ENCODE data around the gene FAM117B. TPM values are rescaled to one million over a fixed set of nuclear protein-coding genes. Genes with fewer than 3 reads are reported as not detected.
"Not testable (repeated sequence)": the region's sequence is repeated elsewhere in the genome, so short reads cannot be mapped to it uniquely, and the experiment has no call there.

FAM117B gene
- total RNA-seq, 1 donor from 2014 or later = 2.7 TPM

DNA sequence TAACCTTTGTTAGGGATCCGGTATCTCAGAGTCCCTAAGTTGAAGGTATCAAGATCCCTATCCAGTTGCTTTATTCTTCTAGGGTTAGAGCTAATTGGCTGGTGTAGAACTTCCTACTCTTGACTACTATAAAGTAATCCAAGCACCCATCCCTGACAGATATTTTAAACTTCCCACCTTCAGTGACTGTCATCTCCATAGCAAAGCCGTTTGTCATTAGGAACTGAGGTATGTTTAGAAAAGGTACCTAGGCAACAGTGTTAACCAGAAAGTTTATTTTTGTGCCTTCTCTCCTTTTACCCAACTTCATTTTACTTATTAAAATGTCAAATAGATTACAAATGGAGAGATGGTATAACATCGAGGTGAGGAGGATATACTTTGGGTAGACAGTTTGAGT lies 4.5 kb downstream of the FAM117B start:
- DNase-seq = no peak

DNA sequence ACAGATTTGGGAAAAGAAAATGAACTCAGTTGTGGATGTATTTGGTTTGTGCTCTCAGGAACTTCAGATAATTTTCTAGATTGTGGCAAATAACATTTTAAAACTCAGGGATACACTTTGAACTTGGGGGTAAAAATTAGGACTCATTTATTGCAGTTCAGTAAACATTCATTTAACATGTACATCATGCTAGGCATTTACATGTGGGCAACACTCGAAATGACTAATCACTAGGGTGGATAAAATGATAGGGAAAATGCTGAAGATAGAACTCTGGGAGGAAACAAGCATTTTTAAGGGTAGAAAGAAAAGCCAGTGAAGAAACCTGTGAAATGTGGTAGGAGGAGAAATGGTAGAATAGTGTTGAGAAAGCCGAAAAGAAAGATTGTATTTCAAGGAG lies 7.8 kb downstream of the FAM117B start:
- DNase-seq = no peak

DNA sequence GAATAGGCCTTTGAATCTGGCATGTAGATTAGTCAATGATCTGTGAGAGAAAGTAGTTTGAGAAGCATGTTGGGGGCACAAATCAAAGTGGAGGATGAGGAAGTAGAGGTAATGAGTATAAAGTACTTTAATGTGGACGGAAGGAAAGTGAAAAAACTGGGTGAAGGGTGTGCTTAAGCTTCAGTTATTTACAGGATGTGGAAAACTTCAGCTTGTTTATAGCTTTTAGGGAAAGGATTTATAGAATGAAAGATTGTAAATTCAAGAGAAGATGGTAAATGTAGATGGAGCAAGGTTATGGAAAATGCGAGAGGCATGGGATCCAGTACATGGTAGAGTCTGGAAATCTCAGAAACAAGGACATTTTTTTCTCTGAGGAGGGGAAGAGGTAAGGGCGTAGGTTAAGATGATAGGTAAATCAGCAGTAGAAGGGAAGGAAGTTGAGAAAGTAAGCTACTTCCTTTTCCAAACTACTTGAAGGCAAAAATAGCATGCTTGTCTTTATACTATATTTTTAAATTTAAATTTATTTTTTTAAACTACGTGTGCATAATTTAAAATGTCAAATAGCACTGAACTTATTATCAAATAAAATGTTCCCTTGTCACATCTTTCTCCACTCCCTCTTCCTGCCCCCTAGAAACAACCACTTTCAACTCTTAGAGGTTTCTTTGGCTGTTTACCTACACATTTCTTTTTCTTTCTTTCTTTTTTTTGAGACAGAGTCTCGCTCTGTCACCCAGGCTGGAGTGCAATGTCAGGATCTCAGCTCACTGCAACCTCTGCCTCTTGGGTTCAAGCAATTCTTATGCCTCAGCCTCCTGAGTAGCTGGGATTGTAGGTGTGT lies 8.5 kb downstream of the FAM117B start:
- no peak for DNase-seq

DNA sequence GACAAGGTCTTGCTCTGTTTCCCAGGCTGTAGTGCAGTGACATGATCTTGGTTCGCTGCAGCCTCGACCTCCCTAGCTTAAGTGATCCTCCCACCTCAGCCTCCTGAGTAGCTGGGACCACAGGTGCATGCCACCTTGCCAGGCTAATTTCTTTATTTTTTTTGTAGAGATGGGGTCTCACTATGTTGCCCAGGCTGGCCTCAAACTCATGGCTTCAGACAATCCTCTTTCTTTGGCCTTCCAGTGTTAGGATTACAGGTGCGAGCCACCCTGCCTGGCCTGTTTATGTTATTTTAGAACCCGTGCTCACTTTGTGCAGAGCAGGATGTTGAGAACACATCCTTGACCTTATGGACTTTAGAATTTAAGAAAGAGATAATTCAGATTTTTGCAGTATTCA lies 17.4 kb downstream of the FAM117B start:
- DNase-seq = no peak

DNA sequence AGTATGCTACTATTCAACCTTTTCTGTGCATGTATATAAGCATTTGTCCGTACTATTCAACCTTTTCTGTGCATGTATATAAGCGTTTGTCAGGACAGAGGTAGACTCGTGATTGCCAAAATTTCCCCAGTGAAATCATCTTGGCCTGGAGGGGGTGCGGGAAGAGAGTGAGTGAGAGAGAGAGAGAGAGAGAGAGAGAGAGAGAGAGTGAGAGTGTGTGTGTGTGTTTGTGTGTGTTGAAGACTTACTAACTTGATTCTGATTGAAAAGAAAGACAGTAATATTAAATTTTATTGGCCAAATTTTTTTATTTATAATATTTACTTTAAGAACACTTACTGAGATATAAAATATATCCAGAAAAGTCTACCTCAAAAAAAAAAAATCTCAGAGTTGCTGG lies 19.1 kb downstream of the FAM117B start:
- no peak for DNase-seq

DNA sequence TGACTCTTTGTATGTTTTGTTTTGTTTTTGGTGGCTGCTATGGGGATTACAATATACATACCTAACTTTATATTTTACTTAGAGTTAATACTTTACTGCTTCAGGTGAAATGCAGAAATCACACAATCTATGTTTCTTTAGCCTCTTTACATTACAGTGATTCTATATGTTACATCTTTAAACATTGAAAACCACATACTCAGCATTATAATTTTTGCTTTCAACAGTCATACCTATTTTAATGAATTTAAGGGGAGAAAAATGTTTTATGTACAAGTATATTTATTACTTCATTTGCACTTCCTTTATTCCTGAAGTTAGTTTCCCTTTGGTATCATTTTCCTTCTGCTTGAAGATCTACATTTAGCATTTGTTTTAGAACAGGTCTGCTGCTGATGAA lies 23.1 kb downstream of the FAM117B start:
- DNase-seq = no peak

DNA sequence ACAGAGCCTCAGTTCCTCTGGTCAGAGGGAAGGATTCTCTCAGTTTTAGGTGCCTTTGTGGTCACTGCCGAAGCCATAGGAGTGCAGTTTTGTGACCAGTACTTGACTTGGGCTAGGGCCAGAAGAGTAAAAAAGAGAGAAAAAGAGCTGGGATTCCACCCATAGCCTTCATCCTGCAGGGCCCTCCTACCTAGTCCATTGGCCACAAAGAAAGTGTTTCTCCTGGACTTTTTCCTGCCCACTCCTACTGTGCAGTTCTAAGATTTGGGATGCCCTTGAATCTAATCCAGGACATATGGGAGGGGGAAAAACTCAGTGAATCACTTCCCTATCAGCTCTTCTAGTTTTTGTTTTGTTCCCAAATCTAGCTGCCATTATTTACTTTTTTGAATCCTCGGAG lies 26.0 kb downstream of the FAM117B start:
- no peak for DNase-seq

DNA sequence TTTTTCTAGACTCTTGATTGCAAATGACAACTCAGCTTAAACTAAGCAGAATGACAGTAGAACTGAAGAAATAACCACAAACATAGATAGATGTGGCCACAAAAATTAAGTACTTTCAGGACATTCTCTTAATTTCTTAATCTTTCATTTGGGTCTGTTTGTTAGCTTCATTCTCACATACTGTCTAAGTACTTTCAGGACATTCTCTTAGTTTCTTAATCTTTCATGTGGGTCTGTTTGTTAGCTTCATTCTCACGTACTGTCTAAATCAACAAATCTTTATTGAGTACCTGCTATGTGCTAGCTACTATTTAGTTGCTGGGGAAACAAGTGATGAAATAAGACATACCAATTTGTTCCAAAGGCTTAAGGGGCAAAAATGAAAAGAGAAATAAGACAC lies 35.1 kb downstream of the FAM117B start:
- DNase-seq = no peak

DNA sequence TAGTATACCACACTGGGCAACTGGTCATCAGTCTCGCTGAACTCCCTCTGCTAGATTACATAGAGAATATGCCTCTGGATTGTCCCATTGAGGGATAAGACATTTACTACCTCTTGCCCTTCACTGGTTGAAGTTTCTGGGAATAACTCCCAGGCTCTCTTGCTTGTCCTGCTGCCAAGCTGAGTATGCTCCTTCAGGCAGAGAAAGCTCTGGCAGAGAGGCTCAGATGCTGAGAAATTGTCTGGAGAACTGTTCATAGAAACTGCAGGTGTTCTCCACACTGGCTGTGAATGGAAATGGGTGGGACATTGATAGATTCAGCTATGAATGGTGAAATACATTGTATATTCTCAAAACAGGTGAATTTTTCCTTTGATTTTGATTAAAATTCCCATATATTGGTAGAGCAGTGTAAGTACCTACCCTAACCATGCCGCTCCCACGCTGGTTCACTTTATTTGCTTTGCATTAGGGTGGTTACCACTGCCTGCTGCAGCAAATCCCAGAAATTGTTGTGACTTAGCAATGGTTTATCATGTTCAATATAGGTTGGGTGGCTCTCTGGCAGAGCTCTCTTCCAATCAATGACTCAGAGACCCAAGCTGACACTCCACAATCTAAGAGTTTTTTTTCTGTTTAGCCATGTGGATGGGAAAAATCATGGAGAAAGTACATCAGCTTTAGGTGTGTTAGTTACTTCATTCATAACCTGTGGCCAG lies 36.7 kb downstream of the FAM117B start:
- no peak for DNase-seq

DNA sequence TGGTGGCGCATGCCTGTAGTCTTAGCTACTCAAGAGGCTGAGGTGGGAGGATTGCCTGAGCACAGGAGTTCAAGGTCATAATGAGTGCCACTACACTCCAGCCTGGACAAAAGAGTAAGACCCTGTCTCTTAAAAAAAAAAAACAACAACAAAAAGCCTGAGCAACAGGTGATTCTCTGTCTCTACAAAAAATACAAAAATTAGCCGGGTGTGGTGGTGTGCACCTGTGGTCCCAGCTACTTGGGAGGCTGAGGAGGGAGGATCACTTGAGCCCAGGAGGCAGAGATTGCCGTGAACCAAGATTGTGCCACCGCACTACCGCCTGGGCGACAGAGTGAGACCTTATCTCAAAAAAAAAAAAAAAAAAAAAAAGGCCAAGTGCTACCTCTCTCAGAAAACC lies 40.3 kb downstream of the FAM117B start:
- not testable (repeated sequence) for DNase-seq

DNA sequence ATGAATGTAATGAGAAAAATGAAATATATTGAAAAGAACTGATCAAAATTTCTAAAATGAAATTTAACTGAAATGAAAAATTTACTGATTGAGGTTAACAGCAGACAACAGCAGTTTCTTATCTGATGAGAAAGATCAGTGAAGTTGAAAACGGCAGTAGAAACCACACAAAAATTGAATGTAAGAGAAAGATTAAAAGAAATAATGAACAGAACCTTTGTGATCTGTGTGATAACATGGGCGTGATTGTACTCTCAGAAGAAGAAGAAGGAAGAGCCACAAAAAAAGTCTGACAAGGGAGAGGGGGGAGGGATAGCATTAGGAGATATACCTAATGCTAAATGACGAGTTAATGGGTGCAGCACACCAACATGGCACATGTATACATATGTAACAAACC lies 45.2 kb downstream of the FAM117B start:
- DNase-seq = no peak

DNA sequence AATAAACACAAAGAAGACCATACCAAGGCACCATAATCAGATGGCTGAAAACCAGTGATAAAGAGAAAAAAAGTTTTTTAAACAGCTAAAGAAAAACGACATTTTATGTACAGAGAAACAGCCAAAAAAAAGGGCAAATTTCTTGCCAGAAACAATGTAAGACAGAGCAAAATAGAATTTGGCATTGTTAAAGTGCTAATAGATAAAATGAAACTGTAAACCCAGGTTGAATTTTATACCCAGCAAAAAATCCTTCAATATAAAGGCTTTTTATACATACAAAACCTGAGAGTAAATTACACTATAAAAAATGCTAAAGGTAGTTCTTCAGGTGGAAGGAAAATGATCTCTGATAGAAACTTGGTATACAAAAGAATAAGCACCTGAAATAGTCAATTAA lies 45.7 kb downstream of the FAM117B start:
- no peak for DNase-seq

DNA sequence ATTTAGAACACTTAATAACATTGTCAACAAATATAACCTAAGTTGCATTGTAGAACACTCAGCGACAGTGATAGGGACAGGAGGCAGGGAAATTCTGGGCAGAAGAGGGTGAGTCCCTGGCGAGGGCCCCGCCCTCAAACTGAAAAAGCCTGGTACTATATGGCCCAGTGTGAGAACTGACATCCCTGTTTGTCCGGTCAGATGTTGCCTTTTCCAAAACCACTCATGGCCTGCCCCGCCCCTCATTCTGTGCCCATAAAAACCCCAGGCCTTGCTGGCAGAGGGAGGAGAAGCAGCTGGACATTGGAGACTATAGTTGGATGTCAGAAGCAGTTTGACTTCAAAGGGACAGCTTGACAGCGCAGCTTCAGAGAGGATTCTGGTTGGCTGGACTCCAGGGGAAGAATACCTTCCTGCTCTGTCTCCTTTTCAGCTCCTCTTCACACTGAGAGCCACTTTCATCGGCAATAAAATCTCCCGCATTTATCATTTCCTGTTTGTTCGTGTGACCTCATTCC lies 47.0 kb downstream of the FAM117B start:
- no peak for DNase-seq

DNA sequence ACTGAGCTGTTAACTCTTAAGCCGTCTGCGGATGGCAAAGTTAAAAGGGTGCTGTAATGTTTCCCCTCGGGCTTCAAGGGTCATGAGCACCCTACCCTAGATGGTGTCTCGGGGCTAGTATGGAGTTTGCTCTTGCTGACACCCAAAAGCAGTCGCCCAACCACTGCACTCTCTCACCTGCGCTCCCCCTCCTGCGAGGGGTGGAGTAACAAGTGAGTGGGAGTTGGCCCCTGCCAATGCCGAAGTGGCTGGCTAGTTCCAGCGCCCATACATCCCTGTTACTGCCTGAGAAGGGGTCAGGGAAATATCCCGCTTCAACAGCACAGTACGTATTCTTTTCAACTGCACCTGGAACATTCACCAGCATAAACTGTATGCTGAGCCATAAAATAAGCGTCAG lies 47.5 kb downstream of the FAM117B start:
- DNase-seq = no peak

DNA sequence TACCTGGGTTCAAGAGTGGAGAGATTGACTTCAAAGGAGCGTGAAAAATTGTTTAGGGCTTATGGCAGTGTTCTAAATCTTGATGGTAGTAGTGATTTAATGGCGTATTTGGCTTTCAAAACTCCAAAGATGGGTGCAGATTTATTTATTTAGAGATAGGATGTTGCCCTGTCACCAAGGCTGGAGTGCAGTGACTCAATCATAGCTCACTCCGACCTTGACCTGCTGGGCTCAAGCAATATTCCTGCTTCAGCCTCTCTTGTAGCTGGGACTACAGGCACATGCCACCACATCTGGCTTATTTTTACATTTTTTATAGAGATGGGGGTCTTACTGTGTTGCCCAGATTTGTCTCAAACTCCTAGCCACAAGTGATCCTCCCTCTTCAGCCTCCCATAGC lies 52.5 kb downstream of the FAM117B start:
- no peak for DNase-seq

DNA sequence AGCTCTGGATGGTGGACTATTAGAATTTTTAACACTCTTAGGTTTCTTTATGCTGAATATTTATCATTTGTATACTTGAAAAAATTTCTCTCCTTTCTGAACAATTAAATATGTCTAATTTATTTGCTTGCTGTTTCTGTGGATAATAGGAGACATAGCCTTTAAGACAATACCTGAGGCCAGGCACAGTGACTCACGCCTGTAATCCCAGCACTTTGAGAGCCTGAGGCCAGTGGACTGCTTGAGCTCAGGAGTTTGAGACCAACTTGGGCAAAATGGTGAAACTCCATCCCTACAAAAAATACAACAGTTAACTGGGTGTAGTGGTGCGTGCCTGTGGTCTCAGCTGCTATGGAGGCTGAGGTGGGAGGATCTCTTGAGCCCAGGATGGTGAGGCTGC lies 54.7 kb downstream of the FAM117B start:
- DNase-seq = no peak

DNA sequence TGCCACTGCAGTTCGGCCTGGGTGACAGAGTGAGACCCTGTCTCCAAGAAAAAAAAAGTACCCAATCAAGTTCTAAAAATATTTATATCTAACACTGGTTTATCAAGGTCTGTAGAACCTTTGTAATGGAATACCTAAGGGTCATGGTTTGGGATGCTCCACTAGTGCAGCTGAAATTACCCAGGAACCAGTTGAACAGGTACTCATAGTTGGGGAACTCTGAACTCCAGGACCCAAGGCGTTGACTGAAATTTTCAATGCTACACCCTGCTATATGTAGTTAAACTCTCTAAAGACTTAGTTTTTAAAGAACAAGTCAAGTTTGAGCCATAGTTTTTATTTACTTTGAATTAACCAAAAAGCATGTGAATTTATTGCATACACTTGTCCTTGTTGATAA lies 55.1 kb downstream of the FAM117B start:
- no peak for DNase-seq

DNA sequence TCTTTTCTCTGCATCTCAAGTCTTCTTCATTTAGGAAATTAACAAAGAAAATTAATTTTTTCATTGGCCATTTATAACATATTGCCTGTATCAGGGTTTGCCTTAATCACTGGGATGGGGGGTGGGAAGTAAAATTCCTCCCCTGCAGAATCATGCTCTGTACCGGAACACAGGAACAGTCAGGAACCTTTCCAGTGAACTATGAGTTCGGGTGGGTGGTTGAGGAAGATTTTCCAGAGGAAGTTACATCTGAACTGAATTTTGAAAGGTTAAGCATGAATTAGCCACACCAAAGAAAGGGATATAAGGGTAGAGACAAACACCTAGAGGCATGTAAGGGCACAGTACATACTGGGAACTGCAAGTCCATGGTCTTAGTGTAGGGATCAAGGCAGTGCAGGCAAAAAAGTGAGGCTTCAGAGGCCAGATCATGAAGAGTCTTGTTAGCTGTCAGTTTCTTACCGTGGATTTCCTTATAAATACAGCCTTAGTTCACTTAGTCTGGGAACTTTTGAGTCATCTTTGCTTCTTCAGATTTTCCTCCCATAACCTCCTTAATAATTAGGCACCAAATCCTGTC lies 55.6 kb downstream of the FAM117B start:
- DNase-seq = peak; percentile 29

DNA sequence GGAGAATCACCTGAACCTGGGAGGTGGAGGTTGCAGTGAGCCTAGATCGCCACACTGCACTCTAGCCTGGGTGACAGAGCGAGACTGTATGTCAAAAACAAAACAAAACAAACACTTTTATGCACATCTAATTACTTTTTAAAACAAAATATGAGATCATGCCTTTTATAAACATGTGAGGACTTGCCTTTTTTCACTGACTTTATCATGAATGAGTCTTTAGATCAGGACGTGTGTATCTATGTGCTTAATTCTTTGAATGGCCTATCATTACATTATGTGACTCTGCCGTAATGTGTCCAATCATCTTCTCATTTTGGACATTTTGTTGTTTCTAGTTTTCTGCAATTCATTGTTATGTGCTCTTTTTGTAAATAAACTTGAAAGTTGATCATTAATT lies 58.7 kb downstream of the FAM117B start:
- DNase-seq = no peak

DNA sequence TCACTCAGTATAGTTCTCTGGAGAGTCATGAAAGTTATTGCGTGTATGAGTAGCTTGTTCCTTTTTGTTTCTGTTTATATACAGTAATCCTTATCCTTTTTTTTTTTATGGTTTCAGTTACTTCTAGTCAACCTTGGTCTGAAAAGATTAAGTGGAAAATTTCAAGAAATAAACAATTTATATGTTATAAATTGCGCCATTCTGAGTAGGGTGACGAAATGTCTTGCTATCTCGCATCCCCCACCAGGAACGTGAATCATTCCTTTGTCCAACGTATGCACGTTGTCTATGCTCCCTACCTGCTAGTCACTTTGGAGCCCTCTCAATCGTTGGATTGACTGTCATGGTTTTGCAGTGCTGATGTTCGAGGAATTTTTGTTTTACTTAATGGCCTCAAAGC lies 60.4 kb downstream of the FAM117B start:
- no peak for DNase-seq

DNA sequence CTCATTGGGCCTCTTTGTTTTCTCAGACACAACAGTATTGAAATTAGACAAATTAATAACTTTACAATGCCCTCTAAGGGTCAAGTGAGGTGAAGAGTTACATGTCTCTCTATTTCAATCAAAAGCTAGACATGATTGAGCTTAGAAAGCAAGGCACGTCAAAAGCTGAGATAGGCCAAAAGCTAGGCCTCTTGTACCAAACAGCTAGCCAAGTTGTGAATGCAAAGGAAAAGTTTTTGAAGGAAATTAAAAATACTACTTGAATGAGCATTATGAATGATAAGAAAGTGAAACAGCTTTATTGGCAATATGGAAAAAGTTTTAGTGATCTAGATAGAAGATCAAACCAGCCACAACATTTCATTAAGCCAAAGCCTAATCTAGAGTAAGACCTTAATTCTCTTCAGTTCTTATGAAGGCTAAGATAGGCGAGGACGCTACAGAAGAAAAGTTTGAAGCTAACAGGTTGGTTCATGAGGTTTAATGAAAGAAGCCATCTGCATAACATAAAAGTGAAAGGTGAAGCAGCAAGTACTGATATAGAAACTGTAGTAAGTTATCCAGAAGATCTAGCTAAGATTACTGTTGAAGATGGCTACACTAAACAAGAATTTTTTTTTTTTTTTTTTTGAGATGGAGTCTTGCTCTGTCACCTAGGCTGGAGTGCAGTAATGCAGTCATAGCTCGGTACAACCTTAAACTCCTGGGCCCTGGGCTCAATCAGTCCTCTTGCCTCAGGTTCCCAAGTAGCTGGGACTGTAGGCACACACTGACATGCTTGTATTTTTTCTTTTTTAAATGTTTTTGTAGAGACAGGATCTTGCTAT lies 65.5 kb downstream of the FAM117B start:
- DNase-seq = no peak

DNA sequence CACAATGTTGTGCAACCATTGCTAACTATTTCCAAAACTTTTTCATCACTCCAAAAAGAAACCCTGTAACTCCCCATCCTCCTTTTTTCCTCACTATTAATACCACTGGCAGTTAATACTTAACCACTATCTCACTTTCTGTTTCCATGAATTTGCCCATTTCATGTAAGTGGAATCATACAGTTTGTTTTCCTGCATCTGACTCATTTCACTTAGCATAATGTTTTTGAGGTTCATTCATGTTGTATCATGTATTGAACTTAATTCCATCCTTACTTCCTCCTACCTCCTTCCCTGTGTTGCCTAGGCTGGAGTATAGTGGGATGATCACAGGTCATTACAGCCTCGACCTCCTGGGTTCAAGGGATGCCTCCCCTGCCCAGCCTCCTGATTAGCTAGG lies 68.3 kb downstream of the FAM117B start:
- DNase-seq = no peak

DNA sequence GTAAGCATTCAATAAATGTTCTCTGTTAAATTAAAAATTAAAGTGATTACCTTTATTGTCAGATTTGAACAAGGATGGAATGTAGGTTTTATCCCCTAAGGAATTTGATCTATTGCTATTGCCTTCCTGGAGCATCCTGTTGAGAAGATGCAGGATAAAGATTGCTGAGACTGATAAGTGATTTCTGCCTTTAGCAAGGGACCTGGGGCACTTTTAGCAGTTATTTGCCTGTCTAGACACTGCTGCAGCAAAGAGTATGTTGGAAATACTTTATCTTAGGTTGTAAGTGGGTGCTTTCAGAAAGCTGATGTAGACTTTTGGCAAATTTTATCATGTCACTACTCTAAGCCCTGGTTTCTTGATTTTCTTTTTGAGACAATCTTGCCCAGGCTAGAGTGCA lies 69.5 kb downstream of the FAM117B start:
- DNase-seq = no peak
